Coronary artery (tissue), 2 donors: Measurements from ENCODE around the gene CACNA1I.

Experiments
- DNase-seq: peaks from one replicate; pipeline ENCODE4 v3.0.0-alpha.2; 2017; ENCODE audit warnings: low spot score
- H3K27ac ChIP-seq, 2 donors: fragments of 200-600 bp; sonication (generic); one replicate each; pipeline ENCODE4 v1.5.1; 2016 to 2019
- H3K4me3 ChIP-seq: fragments of 200-600 bp; sonication (generic); 2 replicates; pipeline ENCODE4 v1.5.1; 2016; ENCODE audit warnings: mild to moderate bottlenecking, moderate library complexity
- TF ChIP-seq, protein P1 (sequence below): fragments of 200-600 bp; sonication (generic); IDR thresholded peaks from one replicate; pipeline ENCODE4 v1.5.1; 2019; ENCODE audit warnings: antibody characterized with exemption

The CACNA1I gene

DNA sequence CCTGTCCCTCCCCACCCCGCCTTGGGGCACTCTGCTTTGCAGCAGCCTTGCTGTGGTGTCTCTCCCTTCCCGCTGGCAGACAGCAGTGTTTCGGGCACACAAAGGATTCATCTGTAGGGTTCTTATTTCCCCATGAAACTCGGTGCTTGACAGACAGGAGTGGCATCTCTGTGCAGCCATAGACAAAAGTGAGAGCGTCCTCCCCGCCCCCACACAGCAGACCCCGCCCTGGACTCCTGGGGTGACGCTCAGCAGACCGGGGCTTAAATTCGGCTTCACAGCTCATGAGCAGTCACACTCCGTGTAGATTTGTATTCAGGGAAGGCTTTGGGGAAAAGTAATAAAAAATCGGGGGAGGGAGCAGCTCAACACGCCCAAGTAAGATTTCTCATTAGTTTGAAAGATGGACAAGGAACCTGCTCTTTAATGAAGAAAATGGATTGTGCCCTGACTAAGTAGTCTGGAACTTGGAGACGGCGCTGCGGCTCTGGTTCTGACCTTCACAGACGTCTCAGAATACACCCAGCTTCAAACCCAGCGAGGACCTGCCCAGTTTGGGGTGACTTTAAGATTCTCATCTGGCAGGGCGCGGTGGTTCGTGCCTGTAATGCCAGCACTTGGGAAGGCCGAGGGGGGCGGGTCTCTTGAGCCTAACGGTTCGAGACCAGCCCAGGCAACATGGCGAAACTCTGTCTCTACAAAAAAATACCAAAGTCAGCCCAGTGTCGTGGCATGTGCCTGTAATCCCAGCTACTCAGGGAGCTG is 136.0 kb downstream of the CACNA1I start:
- TF ChIP-seq, protein P1, sequence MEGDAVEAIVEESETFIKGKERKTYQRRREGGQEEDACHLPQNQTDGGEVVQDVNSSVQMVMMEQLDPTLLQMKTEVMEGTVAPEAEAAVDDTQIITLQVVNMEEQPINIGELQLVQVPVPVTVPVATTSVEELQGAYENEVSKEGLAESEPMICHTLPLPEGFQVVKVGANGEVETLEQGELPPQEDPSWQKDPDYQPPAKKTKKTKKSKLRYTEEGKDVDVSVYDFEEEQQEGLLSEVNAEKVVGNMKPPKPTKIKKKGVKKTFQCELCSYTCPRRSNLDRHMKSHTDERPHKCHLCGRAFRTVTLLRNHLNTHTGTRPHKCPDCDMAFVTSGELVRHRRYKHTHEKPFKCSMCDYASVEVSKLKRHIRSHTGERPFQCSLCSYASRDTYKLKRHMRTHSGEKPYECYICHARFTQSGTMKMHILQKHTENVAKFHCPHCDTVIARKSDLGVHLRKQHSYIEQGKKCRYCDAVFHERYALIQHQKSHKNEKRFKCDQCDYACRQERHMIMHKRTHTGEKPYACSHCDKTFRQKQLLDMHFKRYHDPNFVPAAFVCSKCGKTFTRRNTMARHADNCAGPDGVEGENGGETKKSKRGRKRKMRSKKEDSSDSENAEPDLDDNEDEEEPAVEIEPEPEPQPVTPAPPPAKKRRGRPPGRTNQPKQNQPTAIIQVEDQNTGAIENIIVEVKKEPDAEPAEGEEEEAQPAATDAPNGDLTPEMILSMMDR, result no peak
- no peak overlapping the region for H3K4me3 ChIP-seq
- no peak overlapping the region for H3K27ac ChIP-seq
- no peak for DNase-seq

DNA sequence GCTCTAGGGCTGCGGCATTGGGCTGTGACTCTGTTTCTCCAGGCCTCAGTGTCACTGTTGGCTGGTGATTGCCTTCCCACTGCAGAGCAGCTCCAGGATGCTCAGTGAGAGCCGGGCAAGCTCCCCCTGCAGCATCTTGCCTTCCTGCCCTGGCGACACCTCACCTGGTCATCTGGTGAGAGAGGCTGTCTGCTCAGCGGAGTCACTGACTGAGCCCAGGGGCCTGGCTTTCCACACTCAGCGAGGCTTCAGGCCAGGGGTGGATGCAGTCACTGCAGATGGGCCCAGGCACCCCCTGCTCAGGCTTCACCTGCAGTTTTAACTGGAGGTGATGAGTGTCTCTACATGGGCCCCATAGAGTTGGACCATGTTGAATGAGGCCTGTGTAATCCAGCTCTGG is 136.8 kb downstream of the CACNA1I start:
- DNase-seq, result no peak
- TF ChIP-seq, protein P1, result no peak
- no peak overlapping the region for H3K27ac ChIP-seq
- no peak overlapping the region for H3K4me3 ChIP-seq

DNA sequence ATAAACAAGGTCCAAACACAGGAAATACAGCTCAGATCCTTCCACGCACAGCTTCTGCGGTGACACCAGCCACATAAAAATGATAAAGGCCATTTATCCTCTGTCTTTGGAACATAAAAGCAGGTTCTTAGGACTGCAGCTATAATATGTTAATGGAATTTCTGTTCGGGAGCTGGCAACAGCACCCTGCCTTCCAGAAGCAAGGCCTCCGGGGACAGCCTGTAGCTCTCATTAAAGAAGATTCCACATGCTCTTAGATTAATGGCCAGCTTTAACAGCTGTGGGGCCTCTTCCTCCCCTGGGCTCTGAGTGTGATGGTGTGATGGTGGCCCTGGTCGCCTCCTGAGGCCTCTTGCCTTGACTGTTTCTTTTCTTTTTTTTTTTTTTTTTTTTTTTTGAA is 137.3 kb downstream of the CACNA1I start:
- Histone ChIP-seq H3K27ac (no peak overlapping the region), H3K4me3 (no peak overlapping the region)
- TF ChIP-seq, protein P1, result no peak
- no peak for DNase-seq

DNA sequence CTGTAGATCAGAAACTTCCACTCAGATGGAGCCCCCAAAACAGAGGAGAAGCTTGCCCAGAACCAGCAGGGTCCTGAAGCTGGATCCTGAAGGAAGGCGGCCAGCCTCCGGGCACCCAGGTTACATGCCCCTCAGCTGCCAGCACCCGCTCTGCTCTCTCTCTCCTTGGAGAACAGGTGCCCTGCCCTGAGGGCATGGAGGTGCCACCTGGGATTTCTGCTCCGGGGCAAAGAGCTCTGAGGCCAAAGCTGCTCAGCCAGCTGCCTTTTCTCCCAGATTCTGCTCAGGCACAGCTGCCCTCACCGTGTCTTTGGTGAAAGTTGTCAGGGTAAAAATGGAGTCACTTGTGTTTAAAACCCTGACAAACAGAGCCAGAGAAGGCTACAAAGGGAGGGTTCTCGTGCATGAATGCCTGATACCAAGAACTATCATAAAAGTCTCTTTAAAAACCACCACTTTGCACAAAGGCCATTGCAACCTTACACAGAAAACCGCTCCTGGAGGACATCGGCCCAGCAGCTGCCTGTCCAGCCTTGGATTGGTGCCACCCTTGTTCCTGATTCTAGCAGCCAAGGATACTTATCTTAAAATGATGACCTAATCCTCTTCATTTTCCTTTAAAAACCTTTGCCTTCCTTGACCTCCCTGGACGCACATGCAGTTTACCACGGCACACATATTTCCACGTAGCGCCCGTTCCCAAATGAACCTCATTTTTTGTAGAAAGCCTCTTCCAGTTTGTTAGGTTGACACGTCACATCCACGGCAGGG is 140.0 kb downstream of the CACNA1I start:
- Histone ChIP-seq H3K27ac (no peak overlapping the region), H3K4me3 (no peak overlapping the region)
- TF ChIP-seq, protein P1, result no peak
- no peak for DNase-seq

DNA sequence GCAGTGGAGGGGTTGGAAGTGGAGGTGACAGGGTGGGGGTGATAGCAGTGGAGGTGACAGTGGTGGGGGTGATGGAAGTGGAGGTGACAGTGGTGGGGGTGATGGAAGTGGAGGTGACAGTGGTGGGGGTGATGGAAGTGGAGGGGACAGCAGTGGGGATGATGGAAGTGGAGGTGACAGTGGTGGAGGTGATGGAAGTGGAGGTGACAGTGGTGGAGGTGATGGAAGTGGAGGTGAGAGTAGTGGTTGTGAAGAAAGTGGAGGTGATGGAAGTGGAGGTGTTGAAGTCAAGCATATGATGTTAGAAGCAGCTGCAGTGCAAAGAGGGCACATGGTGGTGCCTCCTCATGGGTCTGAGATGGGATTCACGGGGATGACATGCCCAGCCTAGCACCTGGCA is 141.5 kb downstream of the CACNA1I start:
- H3K4me3 ChIP-seq, result no peak overlapping the region
- DNase-seq, result no peak
- TF ChIP-seq, protein P1, result no peak
- H3K27ac ChIP-seq, result no peak overlapping the region

DNA sequence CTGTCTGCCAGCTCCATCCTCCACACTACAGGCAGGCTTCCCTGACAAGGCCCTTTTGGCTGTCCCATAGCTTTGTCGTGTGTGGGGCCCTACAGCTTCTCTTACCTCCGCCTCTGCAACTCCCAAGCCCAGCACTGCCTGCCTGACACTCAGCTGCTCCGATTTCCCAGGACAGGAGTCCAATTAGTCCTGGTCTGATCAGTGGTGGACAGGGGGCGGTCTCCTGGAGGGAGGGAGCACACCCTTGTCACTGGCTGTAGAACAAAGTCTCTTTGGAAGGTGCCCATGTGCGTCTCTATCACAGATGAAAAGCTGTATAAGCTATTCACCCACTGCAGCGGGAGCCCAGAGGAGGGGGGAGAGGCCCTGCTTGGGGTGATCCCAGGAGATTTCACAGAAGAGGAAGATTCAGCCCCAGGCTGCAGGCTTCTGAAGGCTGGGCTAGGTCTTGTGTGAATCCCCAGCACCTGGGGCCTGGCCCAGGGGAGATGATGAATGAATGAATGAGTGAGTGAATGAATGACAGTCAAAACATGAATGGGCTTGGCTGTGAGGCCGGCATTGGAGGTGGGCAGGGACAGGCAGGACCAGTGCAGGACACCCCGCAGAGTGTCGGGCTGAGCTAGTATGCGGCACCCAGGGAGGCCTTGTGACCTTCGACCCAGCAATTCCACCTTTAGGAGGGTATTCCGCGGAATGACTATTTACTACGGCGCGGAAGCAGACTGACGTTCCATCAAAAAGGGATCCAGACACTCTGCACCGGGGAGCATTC is 142.4 kb downstream of the CACNA1I start:
- Histone ChIP-seq H3K27ac (no peak overlapping the region), H3K4me3 (no peak overlapping the region)
- TF ChIP-seq, protein P1, result no peak
- DNase-seq, result no peak
